COLO829 (cell line): ENCODE measurements around the gene GPS1.

Source experiments
- DNase-seq: peaks from one replicate; pipeline ENCODE4 v3.0.0; 2012; ENCODE audit warnings: low spot score

GPS1 gene

GRCh38 chr17:82014971-82015310 lies 36.8 kb upstream of the GPS1 start:
- DNase-seq: no peak

GRCh38 chr17:82015311-82015971 lies 36.3 kb upstream of the GPS1 start:
- DNase-seq: no peak

GRCh38 chr17:82016061-82016874 lies 35.4 kb upstream of the GPS1 start:
- DNase-seq: no peak

GRCh38 chr17:82016875-82017459 lies 34.7 kb upstream of the GPS1 start:
- no peak for DNase-seq

- DNase-seq: no peak
These were observed 34.0 kb upstream of the GPS1 start for GRCh38 chr17:82017612-82018151.

- no peak for DNase-seq
These were observed 33.3 kb upstream of the GPS1 start for GRCh38 chr17:82018152-82018988.

- no peak for DNase-seq
These were observed 32.6 kb upstream of the GPS1 start for GRCh38 chr17:82018989-82019689.

- DNase-seq: no peak
These were observed 31.8 kb upstream of the GPS1 start for GRCh38 chr17:82019690-82020571.

GRCh38 chr17:82020572-82021106 lies 31.1 kb upstream of the GPS1 start:
- DNase-seq: no peak

GRCh38 chr17:82021107-82021899 lies 30.4 kb upstream of the GPS1 start:
- DNase-seq: no peak

GRCh38 chr17:82021900-82022309 lies 29.8 kb upstream of the GPS1 start:
- no peak for DNase-seq

GRCh38 chr17:82022310-82022980 lies 29.3 kb upstream of the GPS1 start, which contains the start of gene CENPX:
CENPX (minus strand) TSS chr17:82022878; CDS start chr17:82022861, 17 bp downstream.
- no peak for DNase-seq

GRCh38 chr17:82022981-82023446 lies 28.7 kb upstream of the GPS1 start, which contains the start of gene LRRC45:
LRRC45 (plus strand) TSS chr17:82023305; CDS start chr17:82023644, 339 bp downstream.
- peak; percentile 94 for DNase-seq

- DNase-seq: no peak
These were observed 28.1 kb upstream of the GPS1 start for GRCh38 chr17:82023447-82024241.

- no peak for DNase-seq
These were observed 26.8 kb upstream of the GPS1 start for GRCh38 chr17:82024859-82025258.

- no peak for DNase-seq
These were observed 26.1 kb upstream of the GPS1 start for GRCh38 chr17:82025401-82026107.

- no peak for DNase-seq
These were observed 23.5 kb upstream of the GPS1 start for GRCh38 chr17:82028246-82028645.
